Activated CD4-positive, alpha-beta memory T cell treated with anti-CD3 and anti-CD28 coated beads, Interleukin-2, amount 10 ng/mL, durations not matched to agents 7 days and 5 days (primary cell): ENCODE results near the gene FUZ. TPM values are rescaled to one million over a fixed set of nuclear protein-coding genes. Genes with fewer than 3 reads are reported as not detected.

Experiments used
- CTCF ChIA-PET: fragments of 350-600 bp; sonication (Branson Sonifier 250); formaldehyde crosslinking; loops from one replicate; lab custom pipeline; 2021; ENCODE audit warnings: antibody characterized with exemption, inconsistent platforms; lab: Charles Lee
- POLR2A ChIA-PET: fragments of 350-600 bp; sonication (Branson Sonifier 250); formaldehyde crosslinking; loops from one replicate; lab custom pipeline; 2021; ENCODE audit warnings: antibody characterized with exemption; lab: Charles Lee
- DNase-seq: peaks from one replicate; pipeline ENCODE4 v3.0.0-alpha.2; 2020
- H3K27ac Mint-ChIP-seq: one replicate; pipeline ENCODE4 v1.8.0; 2021; ENCODE audit warnings: mild to moderate bottlenecking, mixed read lengths
- H3K27me3 Mint-ChIP-seq: one replicate; pipeline ENCODE4 v1.8.0; 2021; ENCODE audit warnings: mixed read lengths
- H3K36me3 Mint-ChIP-seq: one replicate; pipeline ENCODE4 v1.8.0; 2021; ENCODE audit warnings: low read depth, mixed read lengths
- H3K4me1 Mint-ChIP-seq: one replicate; pipeline ENCODE4 v1.8.0; 2021; ENCODE audit warnings: mixed read lengths
- H3K4me3 Mint-ChIP-seq: one replicate; pipeline ENCODE4 v1.8.0; 2021; ENCODE audit warnings: mild to moderate bottlenecking, mixed read lengths
- H3K9me3 Mint-ChIP-seq: one replicate; pipeline ENCODE4 v1.8.0; 2021; ENCODE audit warnings: mixed read lengths
- total RNA-seq, 2 experiments: library from RNA; stranded (reverse); gene quantifications; one replicate each; pipeline ENCODE4 v1.2.3, GENCODE V29; 2021

FUZ gene
- total RNA-seq: 10 to 100 TPM; 13.7 to 13.9 TPM

- peak; percentile 96 for DNase-seq
- CTCF ChIA-PET: interaction anchor here (0.7 to 1.1 kb wide), 3 partner anchors 10 to 56 kb away, joined by 3 read pairs; no protein-coding TSS in a partner anchor
- Mint-ChIP-seq H3K36me3 (peaks cover 2% of the 10 kb centered on the region), H3K4me1 (peaks cover 40% of the 10 kb centered on the region), H3K27me3 (no peaks in the 10 kb centered on the region), H3K4me3 (peak within 1 kb of the TSS; percentile 87), H3K9me3 (no peaks in the 10 kb centered on the region), H3K27ac (peak within 1 kb of the TSS; percentile 88)
- POLR2A ChIA-PET: interaction anchor here (0.7 to 2.0 kb wide), 22 partner anchors 12 to 223 kb away, joined by 3 to 17 read pairs (median 4); partner anchors contain the start of genes AKT1S1, AP2A1, ATF5 and NUP62
Observed at GRCh38 chr19:49812997-49813861, at the start of gene FUZ. Gene FUZ (minus strand): TSS chr19:49813292. CDS start chr19:49813106, 186 bp downstream.

GRCh38 chr19:49862391-49863253 lies 49.5 kb upstream of the FUZ start:
- no peaks in the 10 kb centered on the region for H3K27me3 Mint-ChIP-seq
- no peak overlapping the region for H3K4me3 Mint-ChIP-seq
- no peak overlapping the region for H3K27ac Mint-ChIP-seq
- ChIA-PET POLR2A (no interaction called here), CTCF (no interaction called here)
- peaks cover 31% of the 10 kb centered on the region for H3K4me1 Mint-ChIP-seq
- no peaks in the 10 kb centered on the region for H3K9me3 Mint-ChIP-seq
- H3K36me3 Mint-ChIP-seq: peaks cover 56% of the 10 kb centered on the region
- DNase-seq: no peak

GRCh38 chr19:49861541-49862378 lies 48.7 kb upstream of the FUZ start:
- ChIA-PET POLR2A (interaction anchor here (0.6 to 1.0 kb wide), 2 partner anchors 35 to 41 kb away, joined by 3 to 4 read pairs; partner anchors contain the start of gene IL4I1), CTCF (no interaction called here)
- DNase-seq: no peak
- Mint-ChIP-seq H3K9me3 (no peaks in the 10 kb centered on the region), H3K36me3 (peaks cover 52% of the 10 kb centered on the region), H3K27ac (no peak overlapping the region), H3K4me3 (no peak overlapping the region), H3K4me1 (peaks cover 30% of the 10 kb centered on the region), H3K27me3 (no peaks in the 10 kb centered on the region)

GRCh38 chr19:49861107-49861506 lies 48.0 kb upstream of the FUZ start:
- Mint-ChIP-seq H3K9me3 (no peaks in the 10 kb centered on the region), H3K27ac (no peak overlapping the region), H3K36me3 (peaks cover 46% of the 10 kb centered on the region), H3K4me3 (no peak overlapping the region), H3K27me3 (no peaks in the 10 kb centered on the region), H3K4me1 (peaks cover 24% of the 10 kb centered on the region)
- ChIA-PET POLR2A (interaction anchor here (0.6 to 1.2 kb wide), 3 partner anchors 10 to 40 kb away, joined by 3 to 4 read pairs (median 3); partner anchors contain the start of genes IL4I1 and PTOV1), CTCF (no interaction called here)
- no peak for DNase-seq

GRCh38 chr19:49860336-49861102 lies 47.4 kb upstream of the FUZ start:
- Mint-ChIP-seq H3K4me3 (no peak overlapping the region), H3K4me1 (peaks cover 18% of the 10 kb centered on the region), H3K36me3 (peaks cover 42% of the 10 kb centered on the region), H3K9me3 (no peaks in the 10 kb centered on the region), H3K27ac (no peak overlapping the region), H3K27me3 (no peaks in the 10 kb centered on the region)
- ChIA-PET POLR2A (interaction anchor here (1.0 to 1.2 kb wide), 2 partner anchors 10 to 37 kb away, joined by 3 to 4 read pairs; partner anchors contain the start of genes IL4I1 and PTOV1), CTCF (no interaction called here)
- DNase-seq: no peak

- Mint-ChIP-seq H3K27ac (no peak overlapping the region), H3K9me3 (no peaks in the 10 kb centered on the region), H3K27me3 (no peaks in the 10 kb centered on the region), H3K4me3 (no peak overlapping the region), H3K4me1 (peaks cover 11% of the 10 kb centered on the region), H3K36me3 (peaks cover 37% of the 10 kb centered on the region)
- ChIA-PET POLR2A (interaction anchor here (1.2 to 1.4 kb wide), 2 partner anchors 9 to 42 kb away, joined by 3 to 4 read pairs; partner anchors contain the start of genes MED25 and PTOV1), CTCF (no interaction called here)
- DNase-seq: no peak
Observed at GRCh38 chr19:49859682-49860335, 46.7 kb upstream of the FUZ start.

- Mint-ChIP-seq H3K27me3 (no peaks in the 10 kb centered on the region), H3K9me3 (no peaks in the 10 kb centered on the region), H3K4me3 (no peak overlapping the region), H3K27ac (no peak overlapping the region), H3K36me3 (peaks cover 23% of the 10 kb centered on the region), H3K4me1 (peaks cover 6% of the 10 kb centered on the region)
- CTCF ChIA-PET: interaction anchor here (1.1 kb wide), 1 partner anchor 10 kb away, joined by 3 read pairs; no protein-coding TSS in a partner anchor
- POLR2A ChIA-PET: interaction anchor here (1.3 to 1.4 kb wide), 3 partner anchors 8 to 40 kb away, joined by 4 to 6 read pairs (median 5); partner anchors contain the start of gene MED25
- DNase-seq: no peak
Observed at GRCh38 chr19:49858088-49858985, 45.2 kb upstream of the FUZ start.

- Mint-ChIP-seq H3K27me3 (peaks cover under 1% of the 10 kb centered on the region), H3K4me1 (peaks cover 6% of the 10 kb centered on the region), H3K36me3 (peaks cover 19% of the 10 kb centered on the region), H3K27ac (no peak overlapping the region), H3K4me3 (no peak overlapping the region), H3K9me3 (no peaks in the 10 kb centered on the region)
- ChIA-PET CTCF (no interaction called here), POLR2A (interaction anchor here (1.3 to 1.4 kb wide), 2 partner anchors 9 to 10 kb away, joined by 5 to 6 read pairs; no protein-coding TSS in a partner anchor)
- DNase-seq: no peak
Observed at GRCh38 chr19:49857838-49858087, 44.7 kb upstream of the FUZ start.

GRCh38 chr19:49857061-49857837 lies 44.2 kb upstream of the FUZ start:
- ChIA-PET CTCF (no interaction called here), POLR2A (interaction anchor here (1.3 to 1.4 kb wide), 2 partner anchors 10 to 11 kb away, joined by 5 to 6 read pairs; no protein-coding TSS in a partner anchor)
- no peaks in the 10 kb centered on the region for H3K9me3 Mint-ChIP-seq
- peaks cover 19% of the 10 kb centered on the region for H3K36me3 Mint-ChIP-seq
- peaks cover 11% of the 10 kb centered on the region for H3K4me1 Mint-ChIP-seq
- H3K27me3 Mint-ChIP-seq: peaks cover 5% of the 10 kb centered on the region
- H3K4me3 Mint-ChIP-seq: no peak overlapping the region
- no peak overlapping the region for H3K27ac Mint-ChIP-seq
- no peak for DNase-seq

GRCh38 chr19:49856574-49857021 lies 43.5 kb upstream of the FUZ start:
- Mint-ChIP-seq H3K4me1 (peaks cover 15% of the 10 kb centered on the region), H3K9me3 (no peaks in the 10 kb centered on the region), H3K27ac (no peak overlapping the region), H3K4me3 (no peak overlapping the region), H3K36me3 (peaks cover 15% of the 10 kb centered on the region), H3K27me3 (peaks cover 9% of the 10 kb centered on the region)
- ChIA-PET CTCF (no interaction called here), POLR2A (no interaction called here)
- DNase-seq: no peak
